Measurements from ENCODE around the gene METAP1. TPM values are rescaled to one million over a fixed set of nuclear protein-coding genes. Genes with fewer than 3 reads are reported as not detected.

METAP1 gene
- total RNA-seq, 1 donor from 2014 or later: 32.4 TPM

GRCh38 chr4:98958065-98958464, 37.5 kb upstream of the METAP1 start:
- H3K27me3 ChIP-seq: no peaks in the 10 kb centered on the region
- H3K9me3 ChIP-seq: no peaks in the 10 kb centered on the region
- no peak for TF ChIP-seq CTCF (IDR thresholded peaks at IDR 0.05)
- TF ChIP-seq POLR2AphosphoS5 (IDR thresholded peaks at IDR 0.05; ENCODE audit: insufficient read depth in 1 of 2, low read depth in 1 of 2): no peak
- TF ChIP-seq POLR2A (IDR thresholded peaks at IDR 0.05): no peak
- H3K36me3 ChIP-seq: no peaks in the 10 kb centered on the region
- no peak overlapping the region for H3K27ac ChIP-seq
- DNase-seq (ENCODE audit: extremely low spot score in 2 of 2): no peak
- H3K4me1 ChIP-seq: no peaks in the 10 kb centered on the region
- intact Hi-C loops (cut with DNase I): no loop called here
- no peak overlapping the region for H3K4me3 ChIP-seq

GRCh38 chr4:98959411-98959810, 36.1 kb upstream of the METAP1 start:
- no peak for DNase-seq (ENCODE audit: extremely low spot score in 2 of 2)
- Histone ChIP-seq H3K4me3 (no peak overlapping the region), H3K27ac (no peak overlapping the region), H3K4me1 (no peaks in the 10 kb centered on the region), H3K27me3 (no peaks in the 10 kb centered on the region), H3K9me3 (no peaks in the 10 kb centered on the region), H3K36me3 (no peaks in the 10 kb centered on the region)
- intact Hi-C loops (cut with DNase I): no loop called here
- TF ChIP-seq CTCF (IDR thresholded peaks at IDR 0.05) (no peak), POLR2AphosphoS5 (IDR thresholded peaks at IDR 0.05; ENCODE audit: insufficient read depth in 1 of 2, low read depth in 1 of 2) (no peak), POLR2A (IDR thresholded peaks at IDR 0.05) (no peak)

GRCh38 chr4:98961770-98962169, 33.8 kb upstream of the METAP1 start:
- TF ChIP-seq POLR2AphosphoS5 (IDR thresholded peaks at IDR 0.05; ENCODE audit: insufficient read depth in 1 of 2, low read depth in 1 of 2) (no peak), CTCF (IDR thresholded peaks at IDR 0.05) (no peak), POLR2A (IDR thresholded peaks at IDR 0.05) (no peak)
- Histone ChIP-seq H3K27ac (no peak overlapping the region), H3K4me1 (no peaks in the 10 kb centered on the region), H3K27me3 (no peaks in the 10 kb centered on the region), H3K36me3 (no peaks in the 10 kb centered on the region), H3K9me3 (no peaks in the 10 kb centered on the region), H3K4me3 (no peak overlapping the region)
- intact Hi-C loops (cut with DNase I): no loop called here
- no peak for DNase-seq (ENCODE audit: extremely low spot score in 2 of 2)

GRCh38 chr4:98963538-98964433, 31.7 kb upstream of the METAP1 start:
- H3K27me3 ChIP-seq: no peaks in the 10 kb centered on the region
- no peak overlapping the region for H3K4me3 ChIP-seq
- no peaks in the 10 kb centered on the region for H3K36me3 ChIP-seq
- no peak for DNase-seq (ENCODE audit: extremely low spot score in 2 of 2)
- no peak overlapping the region for H3K27ac ChIP-seq
- TF ChIP-seq POLR2AphosphoS5 (IDR thresholded peaks at IDR 0.05; ENCODE audit: insufficient read depth in 1 of 2, low read depth in 1 of 2) (peak in 1 of 2 donors; percentile 27), CTCF (IDR thresholded peaks at IDR 0.05) (no peak), POLR2A (IDR thresholded peaks at IDR 0.05) (no peak)
- H3K9me3 ChIP-seq: no peaks in the 10 kb centered on the region
- H3K4me1 ChIP-seq: no peaks in the 10 kb centered on the region
- intact Hi-C loops (cut with DNase I): no loop called here

- no peak for DNase-seq (ENCODE audit: extremely low spot score in 2 of 2)
- no peak overlapping the region for H3K27ac ChIP-seq
- intact Hi-C loops (cut with DNase I): no loop called here
- no peaks in the 10 kb centered on the region for H3K4me1 ChIP-seq
- H3K36me3 ChIP-seq: no peaks in the 10 kb centered on the region
- no peaks in the 10 kb centered on the region for H3K27me3 ChIP-seq
- no peaks in the 10 kb centered on the region for H3K9me3 ChIP-seq
- no peak for TF ChIP-seq POLR2A (IDR thresholded peaks at IDR 0.05)
- no peak for TF ChIP-seq POLR2AphosphoS5 (IDR thresholded peaks at IDR 0.05; ENCODE audit: insufficient read depth in 1 of 2, low read depth in 1 of 2)
- no peak for TF ChIP-seq CTCF (IDR thresholded peaks at IDR 0.05)
- H3K4me3 ChIP-seq: no peak overlapping the region
Observed at GRCh38 chr4:98966926-98967325, 28.6 kb upstream of the METAP1 start.

Measured in vagina (tissue), 2 donors.